HG02798 (cell line): ENCODE data around the gene MAP3K13.

Experiments
- ATAC-seq: cut with Tn5 transposase; IDR thresholded peaks from one replicate; pipeline ENCODE4 v1.9.1; 2021; ENCODE audit warnings: mild to moderate bottlenecking; ENCODE audit not compliant: unreplicated experiment, poor library complexity

The MAP3K13 gene

DNA sequence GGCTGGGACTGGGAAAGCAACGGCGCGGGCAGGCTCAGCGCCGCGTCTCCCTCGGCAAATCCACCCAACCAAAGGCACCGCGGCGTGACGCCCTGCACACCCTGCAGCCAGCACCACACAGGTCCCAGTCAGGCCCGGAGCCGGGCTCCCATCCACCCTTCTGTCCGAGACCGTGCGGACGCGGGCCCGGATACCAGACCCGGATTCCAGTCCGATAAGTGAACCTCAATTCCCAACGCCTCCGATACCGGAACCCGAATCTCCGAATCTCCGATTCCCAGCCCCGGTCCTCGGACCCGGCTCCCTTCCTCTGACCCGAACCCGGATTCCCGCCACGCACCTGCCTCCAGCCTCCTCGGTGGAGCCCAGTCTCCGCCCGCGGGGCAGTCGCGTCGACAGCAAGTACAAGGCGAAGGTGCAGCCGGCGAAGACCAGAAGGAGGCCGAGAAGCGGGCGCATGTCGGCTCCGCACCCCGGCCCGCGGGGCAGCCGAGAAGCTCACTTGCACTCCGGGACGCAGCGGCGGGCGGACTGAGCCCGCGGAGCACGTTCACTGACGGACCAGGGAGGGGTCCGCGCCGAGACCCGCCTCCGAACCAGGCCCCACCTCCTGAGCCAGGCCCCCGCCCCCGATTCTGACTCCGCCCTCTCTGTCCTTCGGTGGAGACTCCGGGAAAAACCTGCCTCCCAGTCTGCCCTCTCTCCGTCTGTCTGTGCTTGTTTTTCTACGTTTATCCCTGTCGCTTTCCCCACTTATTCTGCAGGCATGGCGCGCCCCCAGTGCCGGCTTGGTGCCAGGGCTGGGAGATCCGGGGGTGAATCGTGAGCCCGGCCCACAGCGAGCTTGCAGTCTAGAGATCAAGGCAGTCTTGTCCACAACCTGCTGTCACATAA lies 135.8 kb downstream of the MAP3K13 start, which contains the start of gene TMEM41A:
Gene TMEM41A (minus strand): TSS at position 533 of the 894 bp plus-strand sequence. CDS start 74 bp downstream, at position 459.
- peak; percentile 98 for ATAC-seq

DNA sequence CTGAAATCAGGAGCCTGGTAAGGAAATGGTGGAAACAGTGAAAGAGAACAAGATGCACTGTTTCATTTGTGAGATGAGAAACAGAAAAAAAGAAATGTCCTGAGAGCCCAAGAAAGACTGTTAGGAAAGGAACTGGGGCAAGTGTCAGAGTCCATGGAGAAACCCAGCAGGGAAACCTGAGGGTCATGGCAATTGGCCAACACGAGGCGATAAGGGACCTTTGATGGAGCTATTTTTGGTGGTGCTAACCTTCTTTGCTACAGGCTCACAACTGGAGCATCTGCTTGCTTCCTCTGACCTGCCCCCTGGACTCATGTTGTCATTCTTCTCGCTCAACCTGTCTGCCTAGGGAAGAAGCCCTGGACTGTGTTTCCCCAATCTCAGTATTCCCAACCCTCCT lies 140.1 kb downstream of the MAP3K13 start:
- no peak for ATAC-seq

GRCh38 chr3:185503521-185503920 lies 140.6 kb downstream of the MAP3K13 start:
- no peak for ATAC-seq

- ATAC-seq = no peak
Measured at GRCh38 chr3:185504636-185505035, 141.7 kb downstream of the MAP3K13 start.

- no peak for ATAC-seq
Measured at GRCh38 chr3:185507883-185508282, 144.9 kb downstream of the MAP3K13 start.

DNA sequence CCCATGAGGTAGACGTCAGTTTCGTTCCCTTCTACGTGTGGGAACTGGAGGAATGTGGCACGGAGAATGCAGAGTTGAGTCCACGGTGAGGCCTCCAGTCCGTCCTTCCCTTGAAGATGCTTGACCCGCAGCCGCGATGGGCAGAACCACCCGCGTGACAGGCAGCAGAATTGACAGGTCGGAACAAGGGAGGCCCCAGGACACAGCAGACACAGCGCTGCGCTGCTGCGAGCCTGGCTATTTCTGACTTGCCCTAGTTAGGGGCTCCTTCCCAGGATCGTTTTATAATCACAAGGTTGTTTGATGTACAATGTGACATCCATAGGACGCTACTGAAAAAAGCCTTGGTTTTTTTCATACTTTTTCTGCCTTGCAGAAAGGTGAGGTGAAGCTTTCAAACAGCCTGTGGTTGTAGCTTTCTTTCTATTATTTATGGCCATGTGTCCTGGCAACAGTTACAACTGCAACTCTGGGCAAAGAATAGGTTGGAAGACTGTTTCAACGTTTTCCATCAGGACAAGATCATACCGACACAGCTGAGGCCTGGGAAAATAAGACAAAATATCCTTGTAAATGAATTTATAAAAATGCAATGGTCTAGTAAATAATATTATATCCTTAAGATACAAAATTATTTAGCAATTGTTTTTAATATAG lies 145.5 kb downstream of the MAP3K13 start:
- no peak for ATAC-seq

DNA sequence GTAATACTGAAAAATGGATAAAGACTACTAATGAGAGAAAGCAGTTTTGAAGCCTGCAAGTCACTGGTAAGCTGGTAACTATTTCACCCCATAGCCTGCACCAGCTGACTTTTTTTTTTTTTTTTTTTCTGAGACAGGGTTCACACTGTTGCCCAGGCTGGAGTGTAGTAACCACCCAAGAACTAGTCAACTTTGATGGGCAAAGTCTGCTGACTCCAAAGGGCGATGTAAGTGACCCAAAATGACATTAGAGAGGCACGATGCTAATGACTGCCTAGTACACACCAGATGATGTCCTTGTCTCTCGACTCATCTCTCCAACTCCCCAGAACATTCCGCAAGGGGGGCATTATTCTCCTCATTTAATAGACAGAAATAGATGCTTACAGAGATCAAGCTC lies 148.8 kb downstream of the MAP3K13 start:
- ATAC-seq = no peak

GRCh38 chr3:185517387-185518130 lies 154.6 kb downstream of the MAP3K13 start:
- ATAC-seq = no peak

DNA sequence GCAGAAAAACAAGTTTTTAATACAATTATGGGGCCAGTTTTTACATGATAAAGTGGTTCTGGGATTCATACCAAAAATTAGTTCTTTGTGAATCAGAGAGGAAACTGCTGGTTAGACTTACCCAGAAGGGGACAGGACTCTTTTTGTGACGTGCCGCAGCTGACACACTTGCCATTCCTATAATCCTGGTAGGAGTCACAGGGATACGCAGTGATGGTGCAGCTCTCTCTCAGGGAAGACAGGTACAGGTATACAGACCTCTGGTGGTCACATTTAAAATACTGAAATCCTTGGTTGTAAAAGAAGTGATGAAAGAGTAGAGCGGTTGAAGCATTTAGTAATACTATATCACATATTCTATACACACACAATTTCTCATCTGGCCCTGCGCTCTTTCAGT lies 156.1 kb downstream of the MAP3K13 start:
- no peak for ATAC-seq

DNA sequence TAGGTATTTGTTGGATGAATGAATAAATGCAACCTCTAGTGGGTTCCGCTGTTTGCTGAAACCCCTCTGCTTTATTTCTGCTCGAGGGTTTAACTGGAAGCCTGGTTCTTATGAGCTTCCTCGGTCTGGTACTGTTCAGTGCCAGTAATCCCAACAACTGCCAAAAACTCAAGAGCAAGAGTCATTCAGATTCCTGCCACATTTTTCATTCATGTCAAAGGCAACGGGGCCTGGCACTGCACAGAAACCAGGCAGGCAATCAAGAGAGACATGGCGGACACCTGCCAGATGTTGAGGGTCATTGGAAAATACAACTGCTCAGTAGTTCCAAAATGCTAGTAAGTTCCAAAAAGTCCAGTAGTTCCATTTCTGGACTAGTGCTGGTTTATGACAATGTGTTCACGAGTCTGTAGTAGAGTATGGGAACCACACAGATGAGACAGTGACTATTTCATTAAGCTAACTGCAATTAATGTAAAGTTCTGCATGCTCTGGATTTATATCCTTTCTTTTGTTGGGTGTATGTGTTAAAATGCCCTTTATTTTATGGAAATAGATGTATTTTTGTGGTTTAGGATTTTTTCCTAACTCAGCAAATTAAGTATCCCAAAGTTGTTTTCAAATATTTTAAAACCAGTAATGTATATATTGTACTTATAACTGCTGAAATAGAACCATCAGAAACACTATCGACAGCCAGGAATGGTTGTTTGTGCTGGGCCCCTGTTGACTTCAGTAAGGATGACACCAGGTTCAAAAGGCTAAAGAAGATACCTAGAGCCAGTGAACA lies 158.6 kb downstream of the MAP3K13 start:
- ATAC-seq = no peak

GRCh38 chr3:185526349-185526951 lies 163.5 kb downstream of the MAP3K13 start:
- ATAC-seq = no peak

DNA sequence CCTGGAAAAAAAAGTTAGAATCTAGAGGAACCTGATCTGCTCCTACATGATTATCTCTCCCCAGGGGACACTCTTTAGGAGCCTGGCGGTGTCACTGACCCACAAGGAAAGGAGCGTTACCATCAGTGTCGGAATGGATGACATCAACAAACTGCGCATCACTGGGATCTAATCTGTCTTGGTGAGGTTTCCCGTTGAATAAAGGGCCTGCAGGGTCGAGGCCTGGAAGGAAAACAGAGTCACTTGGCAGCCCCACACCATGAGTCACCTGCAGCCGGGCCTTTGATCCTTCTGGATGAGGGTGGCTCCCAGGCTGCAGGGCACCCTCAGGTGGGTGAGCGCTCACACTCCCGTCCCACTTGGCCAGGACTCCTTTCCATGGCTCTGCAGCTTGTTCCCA lies 164.4 kb downstream of the MAP3K13 start:
- no peak for ATAC-seq

DNA sequence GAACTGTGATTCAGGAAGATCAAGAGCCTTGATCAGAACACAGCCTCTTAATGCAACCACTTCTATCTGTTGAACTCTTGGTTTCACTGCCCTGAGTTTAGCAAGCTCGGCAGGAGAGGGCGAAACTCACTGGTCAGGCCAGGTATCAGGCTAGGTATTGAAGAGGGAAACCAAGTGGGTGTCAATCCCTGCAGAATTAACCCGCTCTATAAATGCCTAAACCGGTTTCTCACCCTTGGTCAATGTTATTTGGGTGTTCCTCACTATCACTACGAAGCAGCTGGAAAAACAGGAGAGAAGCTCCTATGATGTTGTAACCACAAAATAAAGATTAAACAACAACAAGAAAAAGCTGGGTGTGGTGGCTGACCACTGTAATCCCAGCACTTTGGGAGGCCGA lies 165.6 kb downstream of the MAP3K13 start:
- ATAC-seq = no peak

GRCh38 chr3:185530856-185531255 lies 167.9 kb downstream of the MAP3K13 start:
- ATAC-seq = no peak

GRCh38 chr3:185532901-185533300 lies 170.0 kb downstream of the MAP3K13 start:
- no peak for ATAC-seq

GRCh38 chr3:185534511-185534910 lies 171.6 kb downstream of the MAP3K13 start:
- ATAC-seq = no peak

DNA sequence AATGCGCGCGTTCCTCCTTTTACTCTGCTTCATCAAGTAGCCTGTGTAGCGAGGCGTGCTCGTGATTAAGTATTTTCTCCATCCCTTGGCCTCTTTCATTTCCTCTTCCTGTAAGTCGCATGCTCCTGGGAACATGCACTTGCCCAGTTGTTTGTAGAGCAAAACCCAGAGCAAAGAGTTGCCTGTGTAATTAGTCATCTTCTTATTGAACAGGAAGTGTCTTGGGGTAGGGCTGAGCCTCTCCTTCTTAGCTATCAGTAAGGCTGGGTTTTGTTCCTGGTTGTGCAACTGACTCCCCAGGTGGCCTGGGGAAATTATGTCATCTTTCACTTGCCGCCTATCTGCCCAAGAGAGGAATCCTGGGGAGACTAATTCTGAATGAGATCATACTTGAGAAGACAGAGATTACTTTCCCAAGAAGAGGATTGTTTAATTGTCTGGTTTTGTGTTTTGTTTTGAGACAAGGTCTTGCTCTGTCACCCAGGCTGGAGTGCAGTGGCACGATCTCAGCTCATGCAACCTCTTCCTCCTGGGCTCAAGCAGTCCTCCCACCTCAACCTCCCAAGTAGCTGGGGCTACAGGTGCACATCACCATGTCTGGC lies 174.5 kb downstream of the MAP3K13 start:
- ATAC-seq = peak; percentile 98
